ENCODE data around the gene UBAC2.
A peak's percentile ranks its signal among the peaks of the same experiment; 100 is the strongest.

UBAC2 gene

GRCh38 chr13:99275093-99275469 is 74.4 kb downstream of the UBAC2 start:
- no peak for DNase-seq

- no peak for DNase-seq
Measured at GRCh38 chr13:99276706-99277105, 76.1 kb downstream of the UBAC2 start.

GRCh38 chr13:99277629-99278028 is 77.0 kb downstream of the UBAC2 start:
- no peak for DNase-seq

GRCh38 chr13:99278200-99278599 is 77.5 kb downstream of the UBAC2 start:
- no peak for DNase-seq

- DNase-seq: no peak
Measured at GRCh38 chr13:99278843-99279242, 78.2 kb downstream of the UBAC2 start.

- DNase-seq: no peak
Measured at GRCh38 chr13:99279637-99280036, 79.0 kb downstream of the UBAC2 start.

GRCh38 chr13:99280166-99280565 is 79.5 kb downstream of the UBAC2 start:
- DNase-seq: no peak

GRCh38 chr13:99281811-99282263 is 81.2 kb downstream of the UBAC2 start:
- peak in 1 of 4 experiments; percentile 21 for DNase-seq

- DNase-seq: no peak
Measured at GRCh38 chr13:99282264-99283231, 81.9 kb downstream of the UBAC2 start.

GRCh38 chr13:99285432-99286182 is 85.0 kb downstream of the UBAC2 start:
- no peak for DNase-seq

- DNase-seq: no peak
Measured at GRCh38 chr13:99287551-99287950, 86.9 kb downstream of the UBAC2 start.

- DNase-seq: no peak
Measured at GRCh38 chr13:99288089-99288488, 87.4 kb downstream of the UBAC2 start.

- DNase-seq: no peak
Measured at GRCh38 chr13:99289271-99289670, 88.6 kb downstream of the UBAC2 start.

- no peak for DNase-seq
Measured at GRCh38 chr13:99289674-99290337, 89.2 kb downstream of the UBAC2 start.

- no peak for DNase-seq
Measured at GRCh38 chr13:99290894-99291293, 90.2 kb downstream of the UBAC2 start.

GRCh38 chr13:99293178-99293577 is 92.5 kb downstream of the UBAC2 start:
- DNase-seq: no peak

GRCh38 chr13:99294198-99294597 is 93.5 kb downstream of the UBAC2 start:
- no peak for DNase-seq

- DNase-seq: no peak
Measured at GRCh38 chr13:99294958-99295357, 94.3 kb downstream of the UBAC2 start.

- no peak for DNase-seq
Measured at GRCh38 chr13:99295488-99296252, 95.0 kb downstream of the UBAC2 start.

GRCh38 chr13:99296398-99296797 is 95.7 kb downstream of the UBAC2 start:
- no peak for DNase-seq

- no peak for DNase-seq
Measured at GRCh38 chr13:99297331-99297730, 96.7 kb downstream of the UBAC2 start.

- no peak for DNase-seq
Measured at GRCh38 chr13:99298056-99298455, 97.4 kb downstream of the UBAC2 start.
